GM21529 (cell line): ENCODE measurements around the gene RBM20.
"Not testable (repeated sequence)": the region's sequence is repeated elsewhere in the genome, so short reads cannot be mapped to it uniquely, and the experiment has no call there.

ENCODE experiments used
- ATAC-seq: cut with Tn5 transposase; IDR thresholded peaks from one replicate; pipeline ENCODE4 v1.9.1; 2021; ENCODE audit not compliant: unreplicated experiment

RBM20 gene

DNA sequence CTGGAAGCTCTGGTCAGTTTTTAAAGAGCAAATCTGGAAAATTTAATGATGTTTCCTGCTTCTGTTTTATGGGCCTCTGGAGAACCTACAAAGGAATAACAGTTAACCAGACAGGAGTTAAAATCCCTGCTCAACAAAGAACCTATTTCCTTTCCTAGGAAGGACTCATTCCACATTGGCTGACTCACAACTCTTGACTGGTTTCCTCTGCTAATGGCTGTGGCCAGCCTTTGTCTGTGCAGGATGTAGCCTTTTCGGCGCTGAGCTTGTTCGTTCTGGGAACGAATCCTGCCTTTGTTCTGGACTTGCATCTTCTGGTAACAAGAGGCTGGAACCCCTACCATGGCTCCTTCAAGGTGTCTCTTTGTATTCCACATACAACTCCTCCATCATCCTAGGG is 114.8 kb downstream of the RBM20 start:
- ATAC-seq: no peak

DNA sequence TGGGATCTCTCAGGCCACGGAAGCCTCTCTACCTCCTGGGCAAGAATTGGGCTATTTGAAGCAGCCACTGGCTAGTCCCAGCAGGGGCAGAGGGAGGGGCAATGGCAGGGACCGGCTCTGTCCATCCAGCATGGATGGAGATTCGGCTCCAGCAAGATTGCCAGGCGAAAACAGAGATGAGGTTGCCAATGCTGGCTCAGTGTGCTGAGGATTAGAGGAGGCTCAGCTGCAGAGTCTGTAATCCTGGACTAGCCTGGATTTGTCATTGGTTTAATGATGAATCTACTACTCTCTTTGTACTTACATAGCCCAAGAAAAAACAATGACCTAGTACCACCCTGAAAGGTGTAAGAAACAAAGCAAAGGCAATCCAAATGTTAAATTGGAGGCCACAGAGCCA is 115.4 kb downstream of the RBM20 start:
- ATAC-seq: no peak

DNA sequence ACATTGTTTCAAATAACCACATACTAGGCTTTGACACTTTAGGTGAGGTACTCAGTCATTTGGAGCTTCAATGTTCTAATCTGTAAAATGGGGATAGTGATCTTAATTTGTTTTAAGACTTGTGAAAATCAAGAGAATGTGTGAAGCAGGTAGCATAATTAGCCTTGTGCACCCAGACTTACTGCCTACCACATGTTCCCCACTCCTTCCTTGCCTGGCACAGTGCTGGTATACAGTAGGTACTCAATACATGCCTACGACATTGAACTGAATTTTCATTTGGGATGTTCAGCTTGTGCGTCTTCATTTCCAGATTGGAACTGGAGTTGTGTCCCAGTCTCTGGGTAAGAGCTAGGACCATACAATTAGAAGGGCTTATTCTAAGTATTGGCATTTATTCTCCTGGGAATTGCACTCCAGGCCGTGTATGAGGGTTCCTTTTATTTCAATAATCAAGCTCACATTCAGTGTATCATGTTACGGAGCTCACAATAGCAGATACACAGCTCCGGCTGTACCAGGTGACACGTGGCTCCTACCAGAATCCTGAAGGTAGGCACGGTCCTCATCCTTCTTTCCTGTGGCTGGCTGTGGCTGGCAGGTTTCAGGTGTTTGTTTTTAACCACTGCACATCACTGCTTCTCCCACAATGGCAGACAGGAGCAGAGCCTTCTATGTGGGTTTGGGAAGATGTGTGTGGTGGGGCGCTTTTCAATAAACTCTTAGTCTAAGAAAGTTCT is 118.1 kb downstream of the RBM20 start:
- no peak for ATAC-seq

GRCh38 chr10:110762849-110763211 is 118.7 kb downstream of the RBM20 start:
- no peak for ATAC-seq

DNA sequence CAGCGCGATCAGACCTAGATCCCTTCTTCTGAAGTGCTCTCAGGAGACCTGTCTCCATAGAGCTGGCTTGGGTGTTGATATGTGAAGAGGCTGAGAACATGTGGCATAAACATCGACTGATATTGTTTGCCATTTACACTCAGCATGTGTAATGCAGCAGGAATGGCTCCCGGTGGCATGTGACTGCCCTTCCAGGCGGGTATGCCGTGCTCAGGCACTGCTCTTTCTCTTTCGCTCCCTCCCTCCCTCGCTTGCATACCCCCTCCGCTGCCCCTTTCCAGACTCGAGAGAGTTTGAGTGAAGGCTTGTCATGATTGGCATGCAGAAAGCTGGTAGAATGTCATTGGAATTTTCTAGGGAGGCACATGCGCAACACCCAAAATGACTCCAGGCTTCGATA is 120.2 kb downstream of the RBM20 start:
- ATAC-seq: no peak

GRCh38 chr10:110764793-110765512 is 120.8 kb downstream of the RBM20 start:
- ATAC-seq: no peak

DNA sequence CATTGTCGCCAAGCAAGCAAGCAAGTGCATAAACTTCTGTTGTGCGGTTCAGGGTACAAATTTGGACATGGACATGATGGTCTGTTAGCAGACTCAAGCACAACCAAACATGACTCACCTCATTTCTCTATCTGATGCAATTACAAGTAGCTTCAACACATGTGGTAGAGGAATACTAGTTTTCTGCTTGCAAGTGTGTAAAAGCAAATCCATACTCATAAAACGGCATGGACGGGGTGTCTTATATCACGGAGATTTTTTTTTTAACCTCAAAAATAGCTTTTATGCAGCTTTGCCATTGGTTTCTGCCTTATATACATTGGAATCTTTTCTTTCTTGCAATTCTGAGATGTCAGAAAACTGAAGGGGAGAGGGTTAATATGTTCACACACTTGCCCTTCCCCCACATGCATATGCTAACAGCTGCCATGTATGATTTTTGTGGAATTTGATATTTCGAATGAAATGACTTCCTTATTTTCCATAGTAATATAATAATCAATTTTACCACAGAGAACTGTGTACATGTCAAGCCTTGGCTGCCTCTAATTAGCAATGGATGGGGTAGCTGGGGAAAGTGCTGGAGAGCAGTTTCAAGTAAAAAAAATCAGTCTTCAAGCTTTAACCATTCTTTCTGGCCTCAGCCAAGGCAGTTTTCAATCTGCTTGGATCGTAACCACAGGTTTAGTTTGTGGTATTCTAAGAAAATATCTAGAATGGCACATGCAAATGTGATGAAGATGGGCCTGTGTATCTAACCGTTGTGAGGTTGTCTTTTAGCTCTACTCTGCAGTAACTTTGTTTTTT is 121.6 kb downstream of the RBM20 start:
- ATAC-seq: no peak

DNA sequence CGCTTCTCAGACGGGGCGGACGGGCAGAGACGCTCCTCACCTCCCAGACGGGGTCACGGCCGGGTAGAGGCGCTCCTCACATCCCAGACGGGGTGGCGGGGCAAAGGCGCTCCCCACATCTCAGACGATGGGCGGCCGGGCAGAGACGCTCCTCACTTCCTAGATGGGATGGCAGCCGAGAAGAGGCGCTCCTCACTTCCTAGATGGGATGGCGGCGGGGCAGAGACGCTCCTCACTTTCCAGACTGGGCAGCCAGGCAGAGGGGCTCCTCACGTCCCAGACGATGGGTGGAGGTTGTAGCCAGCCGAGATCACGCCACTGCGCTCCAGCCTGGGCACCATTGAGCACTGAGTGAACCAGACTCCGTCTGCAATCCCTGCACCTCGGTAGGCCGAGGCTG is 123.5 kb downstream of the RBM20 start:
- not testable (repeated sequence) for ATAC-seq

DNA sequence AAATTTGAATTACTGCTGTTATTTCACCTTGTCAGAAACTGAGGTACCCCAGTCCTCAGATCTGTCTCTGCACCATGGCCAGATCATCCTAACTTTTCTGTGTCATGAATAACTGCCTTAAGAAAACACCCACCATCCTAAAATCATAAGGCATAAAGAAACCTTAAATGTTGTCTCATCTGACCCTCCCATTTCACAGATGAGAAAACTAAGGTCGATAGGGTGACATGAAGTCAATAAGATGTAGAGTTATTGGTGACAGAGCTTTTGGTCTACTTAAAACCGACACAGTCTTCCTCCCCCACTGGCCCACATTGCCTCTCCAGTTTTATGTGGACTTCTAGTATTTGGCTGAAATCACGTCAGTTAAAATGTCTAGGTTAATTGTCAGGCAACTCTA is 126.1 kb downstream of the RBM20 start:
- no peak for ATAC-seq

DNA sequence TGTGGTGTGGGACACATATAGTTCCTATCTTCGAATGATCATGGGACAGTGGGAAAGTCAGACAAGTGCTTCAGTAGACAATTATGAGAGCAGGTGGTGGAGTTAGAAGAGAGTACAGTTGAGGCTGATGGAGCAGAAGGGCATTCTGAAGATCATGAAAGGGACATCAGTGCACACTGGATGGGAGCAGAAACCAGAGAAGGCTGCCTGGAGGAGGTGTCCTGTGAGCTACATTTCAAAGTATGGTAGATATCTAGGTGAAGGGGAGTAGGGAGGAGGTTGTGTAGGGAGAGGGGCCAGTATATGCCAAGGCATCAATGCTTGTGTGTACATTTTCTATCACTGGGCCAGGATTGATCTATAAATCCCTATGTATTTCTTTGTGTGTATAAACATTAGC is 127.3 kb downstream of the RBM20 start:
- ATAC-seq: no peak

DNA sequence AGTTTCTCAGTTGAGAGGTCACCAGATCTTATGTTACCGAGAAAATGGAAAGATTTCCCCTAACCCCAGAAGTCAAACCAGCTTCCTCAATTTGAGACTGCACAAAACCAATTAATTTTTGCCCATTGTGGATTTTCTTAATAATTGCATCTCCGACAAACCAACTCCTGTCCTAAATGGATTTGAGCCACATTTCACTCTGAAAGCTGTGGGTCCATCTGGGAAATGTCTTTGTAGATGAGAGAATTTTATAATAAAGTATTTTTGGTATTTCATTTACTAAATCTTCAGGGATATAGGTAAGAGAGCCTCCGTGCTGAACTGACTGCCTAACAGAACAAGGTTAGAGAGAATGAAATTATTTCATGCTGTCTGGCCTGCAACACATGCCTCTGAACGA is 127.9 kb downstream of the RBM20 start:
- ATAC-seq: no peak

GRCh38 chr10:110772454-110773025 is 128.4 kb downstream of the RBM20 start:
- ATAC-seq: no peak

DNA sequence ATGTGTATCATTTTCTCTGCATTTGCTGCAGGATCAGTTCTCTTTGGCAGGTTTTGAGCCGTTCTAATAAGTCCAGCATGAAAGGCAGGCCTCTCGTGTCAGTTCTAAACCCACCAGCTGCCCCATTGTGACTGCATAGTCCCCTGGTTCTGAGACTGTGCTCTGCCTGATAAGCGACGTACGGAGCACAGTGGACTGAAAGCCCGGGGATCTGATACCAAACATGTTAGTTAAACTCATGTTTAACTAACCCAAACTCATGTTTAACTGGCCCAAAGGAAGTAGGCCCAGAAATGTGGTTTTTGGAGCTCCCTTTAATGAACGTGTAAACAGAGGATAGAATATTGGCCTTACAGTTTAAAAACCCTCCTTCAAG is 129.5 kb downstream of the RBM20 start:
- ATAC-seq: no peak

DNA sequence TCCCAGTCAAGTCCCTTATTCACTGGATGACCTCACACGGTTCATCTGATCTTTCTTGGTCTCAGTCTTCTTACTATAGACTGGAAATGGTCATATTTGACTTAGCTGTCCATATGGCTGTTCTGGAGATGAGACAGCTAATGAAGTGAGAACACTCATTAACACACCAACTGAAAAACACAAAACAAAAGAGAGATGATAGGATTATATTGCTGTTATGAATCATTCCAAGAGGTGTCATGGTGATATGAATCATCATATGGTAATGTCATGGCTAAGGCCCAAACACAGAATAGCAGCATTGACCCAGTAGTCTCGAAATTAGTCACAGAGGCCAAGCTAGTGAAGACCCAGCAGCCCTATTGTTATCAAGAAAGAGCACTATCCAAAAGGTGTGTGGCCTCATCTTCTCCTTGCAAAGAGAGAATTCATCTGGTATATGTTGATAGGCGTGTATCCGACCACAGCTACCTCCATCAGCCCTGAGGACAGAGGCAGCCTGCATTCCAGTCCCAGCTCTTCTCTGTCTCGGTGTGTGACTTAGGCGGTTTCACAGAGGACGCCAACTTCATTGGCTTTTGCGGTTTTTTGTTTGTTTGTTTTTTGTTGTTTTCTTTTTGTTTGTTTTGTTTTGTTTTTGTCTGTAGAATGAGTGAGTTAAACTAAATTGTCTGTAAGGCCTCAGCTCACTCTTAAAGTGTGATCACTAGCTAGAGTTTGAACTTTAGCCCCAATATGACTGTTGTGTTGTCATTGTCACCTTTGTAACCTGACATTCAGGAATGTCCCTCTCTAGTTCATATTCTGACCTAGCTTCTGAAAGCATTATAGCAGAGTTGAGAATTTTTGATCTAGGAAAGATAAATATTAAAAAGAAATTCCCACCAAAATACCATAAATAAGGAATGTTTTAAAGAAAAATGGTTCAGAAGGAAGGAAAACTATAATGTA is 130.2 kb downstream of the RBM20 start:
- peak; percentile 96 for ATAC-seq

DNA sequence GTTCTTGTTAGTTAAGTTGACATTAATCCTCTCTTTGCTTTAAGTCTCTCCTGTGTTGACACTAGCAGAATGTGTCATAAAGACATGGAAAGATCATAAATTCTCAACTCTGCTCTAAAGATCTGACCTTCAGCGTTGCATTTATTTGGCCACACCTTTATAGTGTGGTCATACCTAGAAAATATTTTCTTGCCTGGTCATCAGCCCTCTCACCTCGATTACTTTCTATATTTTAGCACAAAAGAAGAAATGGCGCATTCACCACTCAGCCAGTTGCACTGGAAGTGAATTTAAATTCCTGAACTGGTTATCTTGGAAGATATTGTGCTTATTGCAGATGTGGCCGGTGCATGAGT is 130.9 kb downstream of the RBM20 start:
- ATAC-seq: no peak

DNA sequence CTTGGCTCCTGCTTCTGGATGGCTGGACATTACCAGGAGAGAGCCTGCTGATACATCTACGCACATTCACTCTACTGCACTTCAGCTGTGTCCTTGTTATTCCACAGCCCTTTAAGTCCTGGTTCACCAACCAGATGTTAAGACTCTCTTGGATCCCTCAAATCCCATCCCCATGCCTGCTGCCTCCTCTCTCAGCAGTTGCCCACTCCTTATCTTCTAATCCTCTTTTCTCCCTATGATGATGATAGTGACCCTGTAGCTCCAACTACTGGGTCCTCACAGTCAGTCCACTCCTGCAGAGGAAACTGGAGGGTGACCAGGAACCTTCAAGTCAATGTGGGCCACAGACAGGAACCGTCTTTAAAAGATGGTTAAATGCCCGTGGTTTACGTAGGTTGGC is 131.3 kb downstream of the RBM20 start:
- no peak for ATAC-seq

DNA sequence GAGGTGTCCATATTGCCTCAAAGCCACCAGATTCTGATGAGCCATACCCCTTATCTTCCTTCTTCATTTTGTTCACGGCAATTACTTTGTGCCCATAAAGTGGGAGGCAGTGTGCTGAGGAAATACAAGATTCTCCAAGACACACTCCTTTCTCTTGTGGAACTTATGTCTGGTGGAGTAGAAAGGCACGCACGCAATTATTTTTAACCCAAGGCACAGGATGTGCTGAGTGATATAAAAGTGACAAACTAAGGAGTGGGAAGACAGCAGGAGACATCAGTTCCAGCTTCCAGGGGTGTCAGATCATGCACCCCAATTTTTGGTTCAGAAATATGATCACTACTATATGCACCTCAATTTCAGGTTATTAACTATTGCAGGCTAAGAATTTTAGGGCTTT is 132.9 kb downstream of the RBM20 start:
- no peak for ATAC-seq

GRCh38 chr10:110777661-110778060 is 133.5 kb downstream of the RBM20 start:
- no peak for ATAC-seq

DNA sequence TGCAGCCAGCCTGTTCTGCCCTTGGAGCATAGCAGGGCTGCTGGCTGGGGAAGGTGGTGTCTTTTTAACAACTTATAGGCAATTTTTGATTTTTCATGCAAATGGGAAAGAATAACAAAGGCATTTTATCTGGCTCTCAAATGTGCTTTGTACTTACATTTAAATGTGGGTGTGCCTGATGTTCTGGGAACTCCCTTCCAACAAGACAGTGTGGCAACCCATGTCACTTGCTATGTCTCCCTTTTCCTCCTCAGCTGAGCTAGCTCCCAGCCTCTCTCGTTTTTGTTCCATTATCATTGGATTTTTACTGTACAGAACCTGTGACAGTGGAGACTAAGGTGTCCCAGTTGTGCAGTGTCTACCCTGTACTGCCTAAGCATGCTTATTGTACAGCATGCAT is 134.1 kb downstream of the RBM20 start:
- no peak for ATAC-seq

GRCh38 chr10:110779489-110779888 is 135.4 kb downstream of the RBM20 start:
- no peak for ATAC-seq

DNA sequence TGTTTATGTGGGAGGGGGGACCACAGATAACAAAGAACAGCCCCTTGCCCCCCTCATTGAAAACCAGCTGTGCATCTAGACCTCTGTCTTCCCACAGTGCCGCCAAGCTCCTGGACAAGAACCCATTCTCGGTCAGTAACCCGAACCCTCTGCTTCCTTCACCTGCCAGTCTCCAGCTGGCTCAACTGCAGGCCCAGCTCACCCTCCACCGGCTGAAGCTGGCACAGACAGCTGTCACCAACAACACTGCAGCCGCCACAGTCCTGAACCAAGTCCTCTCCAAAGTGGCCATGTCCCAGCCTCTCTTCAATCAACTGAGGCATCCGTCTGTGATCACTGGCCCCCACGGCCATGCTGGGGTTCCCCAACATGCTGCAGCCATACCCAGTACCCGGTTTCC is 136.6 kb downstream of the RBM20 start:
- ATAC-seq: no peak
